Endodermal cell (in vitro differentiated cells): ENCODE measurements around the gene ARHGAP10. TPM values are rescaled to one million over a fixed set of nuclear protein-coding genes. Genes with fewer than 3 reads are reported as not detected.
"Not testable (repeated sequence)": the region's sequence is repeated elsewhere in the genome, so short reads cannot be mapped to it uniquely, and the experiment has no call there.

Source experiments
- DNase-seq: peaks from one replicate; pipeline ENCODE4 v3.0.0-alpha.2; 2017
- H3K27ac ChIP-seq: 2 replicates; pipeline ENCODE4 v1.5.1; 2013; ENCODE audit warnings: mild to moderate bottlenecking, low read depth, low read length, moderate library complexity
- H3K27me3 ChIP-seq: 2 replicates; pipeline ENCODE4 v1.6.1; 2013; ENCODE audit warnings: mild to moderate bottlenecking, low read length, moderate library complexity; ENCODE audit not compliant: insufficient read depth, control insufficient read depth, poor library complexity, severe bottlenecking
- H3K36me3 ChIP-seq: 2 replicates; pipeline ENCODE4 v1.7.0; 2013; ENCODE audit warnings: mild to moderate bottlenecking, low read length, moderate library complexity; ENCODE audit not compliant: control insufficient read depth, insufficient read depth
- H3K4me1 ChIP-seq: one replicate; pipeline ENCODE4 v1.7.0; 2013; ENCODE audit warnings: low read length; ENCODE audit not compliant: control insufficient read depth, insufficient read depth
- H3K4me3 ChIP-seq: 2 replicates; pipeline ENCODE4 v1.5.1; 2013; ENCODE audit warnings: mild to moderate bottlenecking, low read length, moderate library complexity
- H3K9ac ChIP-seq: 2 replicates; pipeline ENCODE4 v1.6.1; 2013; ENCODE audit warnings: mild to moderate bottlenecking, low read length, moderate library complexity; ENCODE audit not compliant: poor library complexity, severe bottlenecking; ENCODE audit errors: extremely low read depth
- H3K9me3 ChIP-seq: 2 replicates; pipeline ENCODE4 v1.6.1; 2013; ENCODE audit warnings: mild to moderate bottlenecking, low read length, moderate library complexity; ENCODE audit not compliant: control insufficient read depth
- H3K27ac Mint-ChIP-seq: 2 replicates; pipeline ENCODE4 v1.8.0; 2020; ENCODE audit warnings: mixed read lengths
- H3K27me3 Mint-ChIP-seq: 2 replicates; pipeline ENCODE4 v1.8.0; 2021; ENCODE audit warnings: mild to moderate bottlenecking, mixed read lengths; ENCODE audit not compliant: insufficient read depth
- H3K36me3 Mint-ChIP-seq: 2 replicates; pipeline ENCODE4 v1.8.0; 2020; ENCODE audit warnings: low read depth, mixed read lengths
- H3K4me1 Mint-ChIP-seq: 2 replicates; pipeline ENCODE4 v1.8.0; 2020; ENCODE audit warnings: mixed read lengths
- H3K4me3 Mint-ChIP-seq: 2 replicates; pipeline ENCODE4 v1.8.0; 2020; ENCODE audit warnings: mild to moderate bottlenecking, moderate library complexity, mixed read lengths
- H3K9me3 Mint-ChIP-seq: 2 replicates; pipeline ENCODE4 v1.8.0; 2020; ENCODE audit warnings: mild to moderate bottlenecking, mixed read lengths
- WGBS, 2 experiments: methylation state at CpG; one replicate each; pipeline versions ENCODE4 v1.1.5 to v1.1.7; 2013; ENCODE audit warnings: missing lambda C conversion rate in 2 of 2, mixed read lengths in 1 of 2; ENCODE audit not compliant: insufficient coverage in 1 of 2, insufficient read length in 1 of 2; 5-methylcytosine and 5-hydroxymethylcytosine counted together
- total RNA-seq, 2 donors: library from RNA; stranded (reverse); fragmentation: NEBNext Ultra II Directional in 1 of 2; extraction: Animal tissue kit (Norgen Biotek cat#: 25700) in 1 of 2; gene quantifications; 2 replicates in 1 of 2; 3 replicates in 1 of 2; pipeline ENCODE4 v1.2.1, GENCODE V29; 2021
- TF ChIP-seq, protein P1 (sequence below): fragments of 200-600 bp; sonication (generic); conservative IDR thresholded peaks from 2 replicates; pipeline ENCODE4 v1.5.0; 2021; ENCODE audit warnings: antibody characterized with exemption, mild to moderate bottlenecking

The ARHGAP10 gene
- total RNA-seq, 2 donors from 2014 or later = 9.1 to 11.8 TPM

- Histone ChIP-seq H3K9ac (no peak overlapping the region), H3K27me3 (no peaks in the 10 kb centered on the region), H3K27ac (no peak overlapping the region), H3K4me1 (no peaks in the 10 kb centered on the region), H3K4me3 (no peak overlapping the region), H3K9me3 (no peaks in the 10 kb centered on the region), H3K36me3 (no peaks in the 10 kb centered on the region)
- no peak for DNase-seq
- Mint-ChIP-seq H3K4me3 (no peak overlapping the region), H3K36me3 (peaks cover 4% of the 10 kb centered on the region), H3K9me3 (peaks cover 5% of the 10 kb centered on the region), H3K4me1 (peaks cover 6% of the 10 kb centered on the region), H3K27ac (no peak overlapping the region), H3K27me3 (no peaks in the 10 kb centered on the region)
- WGBS, 2 experiments = 90 to 93% methylated on average over 2 to 10 of the region's 10 CpGs
- TF ChIP-seq, protein P1, sequence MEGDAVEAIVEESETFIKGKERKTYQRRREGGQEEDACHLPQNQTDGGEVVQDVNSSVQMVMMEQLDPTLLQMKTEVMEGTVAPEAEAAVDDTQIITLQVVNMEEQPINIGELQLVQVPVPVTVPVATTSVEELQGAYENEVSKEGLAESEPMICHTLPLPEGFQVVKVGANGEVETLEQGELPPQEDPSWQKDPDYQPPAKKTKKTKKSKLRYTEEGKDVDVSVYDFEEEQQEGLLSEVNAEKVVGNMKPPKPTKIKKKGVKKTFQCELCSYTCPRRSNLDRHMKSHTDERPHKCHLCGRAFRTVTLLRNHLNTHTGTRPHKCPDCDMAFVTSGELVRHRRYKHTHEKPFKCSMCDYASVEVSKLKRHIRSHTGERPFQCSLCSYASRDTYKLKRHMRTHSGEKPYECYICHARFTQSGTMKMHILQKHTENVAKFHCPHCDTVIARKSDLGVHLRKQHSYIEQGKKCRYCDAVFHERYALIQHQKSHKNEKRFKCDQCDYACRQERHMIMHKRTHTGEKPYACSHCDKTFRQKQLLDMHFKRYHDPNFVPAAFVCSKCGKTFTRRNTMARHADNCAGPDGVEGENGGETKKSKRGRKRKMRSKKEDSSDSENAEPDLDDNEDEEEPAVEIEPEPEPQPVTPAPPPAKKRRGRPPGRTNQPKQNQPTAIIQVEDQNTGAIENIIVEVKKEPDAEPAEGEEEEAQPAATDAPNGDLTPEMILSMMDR = no peak
Measured at GRCh38 chr4:147994491-147995385, 262.9 kb downstream of the ARHGAP10 start.

DNA sequence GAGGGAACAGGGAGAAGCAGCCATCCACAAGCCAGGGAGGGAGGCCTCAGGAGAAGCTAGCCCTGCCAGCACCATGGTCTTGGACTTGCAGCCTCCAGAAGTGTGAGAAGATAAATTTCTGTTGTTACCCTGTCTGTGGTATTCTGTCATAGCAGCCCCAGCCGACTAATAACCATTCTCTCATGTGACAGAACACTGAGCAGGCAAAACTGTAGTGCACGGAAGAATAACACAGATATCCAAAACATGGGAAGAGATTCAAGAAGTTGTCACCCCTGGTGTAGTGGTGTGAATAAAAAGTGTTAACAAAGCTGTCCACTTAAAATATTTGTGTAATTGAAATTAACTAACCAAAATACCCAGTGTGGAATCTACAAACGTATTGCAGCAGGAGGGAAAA is 265.0 kb downstream of the ARHGAP10 start:
- TF ChIP-seq, protein P1 = no peak
- Histone ChIP-seq H3K4me3 (no peak overlapping the region), H3K9me3 (no peaks in the 10 kb centered on the region), H3K36me3 (no peaks in the 10 kb centered on the region), H3K9ac (no peak overlapping the region), H3K27ac (no peak overlapping the region), H3K4me1 (no peaks in the 10 kb centered on the region), H3K27me3 (no peaks in the 10 kb centered on the region)
- Mint-ChIP-seq H3K27me3 (no peaks in the 10 kb centered on the region), H3K9me3 (peaks cover 18% of the 10 kb centered on the region), H3K36me3 (peaks cover 11% of the 10 kb centered on the region), H3K4me3 (no peak overlapping the region), H3K4me1 (peaks cover 4% of the 10 kb centered on the region), H3K27ac (no peak overlapping the region)
- DNase-seq = no peak
- WGBS, 2 experiments = 90 to 95% methylated on average over 2 of the region's 3 CpGs

DNA sequence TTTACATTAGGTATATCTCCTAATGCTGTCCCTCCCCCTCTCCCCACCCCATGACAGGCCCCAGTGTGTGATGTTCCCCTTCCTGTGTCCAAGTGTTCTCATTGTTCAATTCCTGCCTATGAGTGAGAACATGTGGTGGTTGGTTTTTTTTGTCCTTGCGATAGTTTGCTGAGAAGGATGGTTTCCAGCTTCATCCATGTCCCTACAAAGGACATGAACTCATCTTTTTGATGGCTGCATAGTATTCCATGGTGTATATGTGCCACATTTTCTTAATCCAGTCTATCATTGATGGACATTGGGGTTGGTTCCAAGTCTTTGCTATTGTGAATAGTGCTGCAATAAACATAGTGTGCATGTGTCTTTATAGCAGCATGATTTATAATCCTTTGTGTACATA is 268.1 kb downstream of the ARHGAP10 start:
- H3K27me3 ChIP-seq, DNase-seq, H3K27ac ChIP-seq, H3K4me3 ChIP-seq, H3K4me1 Mint-ChIP-seq, H3K27ac Mint-ChIP-seq, H3K4me1 ChIP-seq, H3K27me3 Mint-ChIP-seq, H3K9ac ChIP-seq, H3K4me3 Mint-ChIP-seq, H3K36me3 ChIP-seq, H3K9me3 ChIP-seq: not testable (repeated sequence)
- 100% methylated on average over 1 of the region's 1 CpG; no CpG with 5 or more reads in 1 of the 2 experiments for WGBS, 2 experiments
- H3K9me3 Mint-ChIP-seq = peaks cover 18% of the 10 kb centered on the region
- peaks cover 11% of the 10 kb centered on the region for H3K36me3 Mint-ChIP-seq
